SK-N-SH treated with all-trans-retinoic acid at 6 μM for 48 hours (cell line): ENCODE measurements around the gene DCLK1.

Experiments
- ARNTL ChIP-seq: fragments of 450-650 bp; formaldehyde crosslinking; IDR thresholded peaks from 2 replicates; pipeline ENCODE4 v1.5.0; 2020; ENCODE audit warnings: low read depth, mild to moderate bottlenecking, moderate library complexity, borderline replicate concordance
- CSDC2 ChIP-seq: fragments of 250-450 bp; sonication (Bioruptor Pico); IDR thresholded peaks from 2 replicates; pipeline ENCODE4 v1.5.0; 2020; ENCODE audit warnings: mild to moderate bottlenecking, moderate library complexity
- GLIS3 ChIP-seq: fragments of 250-450 bp; sonication (Bioruptor Pico); IDR thresholded peaks from 2 replicates; pipeline ENCODE4 v1.5.0; 2020; ENCODE audit warnings: mild to moderate bottlenecking, moderate library complexity
- ISL1 ChIP-seq: fragments of 250-450 bp; sonication (Bioruptor Pico); IDR thresholded peaks from 2 replicates; pipeline ENCODE4 v2.1.2; 2022; ENCODE audit warnings: mild to moderate bottlenecking, moderate library complexity
- PPARA ChIP-seq: fragments of 250-450 bp; sonication (Bioruptor Pico); IDR thresholded peaks from 2 replicates; pipeline ENCODE4 v1.5.0; 2020; ENCODE audit warnings: mild to moderate bottlenecking, borderline replicate concordance
- RARB ChIP-seq: fragments of 250-450 bp; sonication (Bioruptor Pico); IDR thresholded peaks from 2 replicates; pipeline ENCODE4 v1.8.0; 2021; ENCODE audit warnings: mild to moderate bottlenecking, moderate library complexity
- ZFP3 ChIP-seq: fragments of 250-450 bp; sonication (Bioruptor Pico); IDR thresholded peaks from 2 replicates; pipeline ENCODE4 v1.5.0; 2020; ENCODE audit warnings: mild to moderate bottlenecking, moderate library complexity
- ZFP30 ChIP-seq: fragments of 450-650 bp; formaldehyde crosslinking; IDR thresholded peaks from 2 replicates; pipeline ENCODE4 v1.5.0; 2022; ENCODE audit warnings: mild to moderate bottlenecking, moderate library complexity
- ZNF565 ChIP-seq: fragments of 450-650 bp; formaldehyde crosslinking; conservative IDR thresholded peaks from 2 replicates; pipeline ENCODE4 v1.5.0; 2020; ENCODE audit warnings: low read depth, mild to moderate bottlenecking, moderate library complexity
- ZNF70 ChIP-seq: fragments of 450-650 bp; formaldehyde crosslinking; IDR thresholded peaks from 2 replicates; pipeline ENCODE4 v1.5.0; 2020; ENCODE audit warnings: mild to moderate bottlenecking, moderate library complexity
- TF ChIP-seq, protein P1 (sequence below): fragments of 250-450 bp; sonication (Bioruptor Pico); IDR thresholded peaks from 2 replicates; pipeline ENCODE4 v1.5.1; 2020; ENCODE audit warnings: low read depth, mild to moderate bottlenecking, moderate library complexity
- TF ChIP-seq, protein P2 (sequence below): fragments of 250-450 bp; sonication (Bioruptor Pico); IDR thresholded peaks from 2 replicates; pipeline ENCODE4 v1.8.0; 2020; ENCODE audit warnings: mild to moderate bottlenecking, moderate library complexity, borderline replicate concordance

DNA sequence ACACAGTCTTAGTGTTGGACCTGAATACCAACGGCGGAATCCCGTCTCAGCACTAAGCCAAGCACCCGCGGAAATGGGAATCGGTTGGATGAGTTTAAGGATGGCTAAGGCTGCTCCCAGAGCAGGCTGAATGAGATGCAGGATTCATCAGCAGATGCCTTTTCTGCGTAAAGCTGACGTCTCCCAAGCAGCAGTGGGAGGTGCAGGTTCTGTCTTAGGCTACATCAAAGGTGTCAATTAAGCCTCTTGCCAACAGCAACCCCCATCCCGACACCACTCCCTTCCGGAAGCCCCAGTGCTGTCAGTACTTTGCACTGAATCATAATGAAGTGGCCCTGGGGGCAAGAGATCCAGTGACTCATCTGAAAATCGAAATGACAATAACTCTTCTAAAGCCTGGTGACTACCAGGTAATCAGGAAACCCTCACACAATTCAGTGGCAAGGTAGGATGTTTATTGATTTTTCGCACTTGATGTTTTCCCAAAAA, 275.6 kb downstream of the DCLK1 start:
- TF ChIP-seq, protein P1, sequence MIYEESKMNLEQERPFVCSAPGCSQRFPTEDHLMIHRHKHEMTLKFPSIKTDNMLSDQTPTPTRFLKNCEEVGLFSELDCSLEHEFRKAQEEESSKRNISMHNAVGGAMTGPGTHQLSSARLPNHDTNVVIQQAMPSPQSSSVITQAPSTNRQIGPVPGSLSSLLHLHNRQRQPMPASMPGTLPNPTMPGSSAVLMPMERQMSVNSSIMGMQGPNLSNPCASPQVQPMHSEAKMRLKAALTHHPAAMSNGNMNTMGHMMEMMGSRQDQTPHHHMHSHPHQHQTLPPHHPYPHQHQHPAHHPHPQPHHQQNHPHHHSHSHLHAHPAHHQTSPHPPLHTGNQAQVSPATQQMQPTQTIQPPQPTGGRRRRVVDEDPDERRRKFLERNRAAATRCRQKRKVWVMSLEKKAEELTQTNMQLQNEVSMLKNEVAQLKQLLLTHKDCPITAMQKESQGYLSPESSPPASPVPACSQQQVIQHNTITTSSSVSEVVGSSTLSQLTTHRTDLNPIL (CRISPR knock-in tag) = no peak
- TF ChIP-seq GLIS3 (no peak), RARB (CRISPR knock-in tag) (no peak), ZFP3 (CRISPR knock-in tag) (no peak), ZNF565 (no peak), ARNTL (CRISPR knock-in tag) (no peak), PPARA (CRISPR knock-in tag) (no peak), ZFP30 (no peak), ISL1 (no peak), CSDC2 (CRISPR knock-in tag) (no peak), ZNF70 (CRISPR knock-in tag) (no peak)
- TF ChIP-seq, protein P2, sequence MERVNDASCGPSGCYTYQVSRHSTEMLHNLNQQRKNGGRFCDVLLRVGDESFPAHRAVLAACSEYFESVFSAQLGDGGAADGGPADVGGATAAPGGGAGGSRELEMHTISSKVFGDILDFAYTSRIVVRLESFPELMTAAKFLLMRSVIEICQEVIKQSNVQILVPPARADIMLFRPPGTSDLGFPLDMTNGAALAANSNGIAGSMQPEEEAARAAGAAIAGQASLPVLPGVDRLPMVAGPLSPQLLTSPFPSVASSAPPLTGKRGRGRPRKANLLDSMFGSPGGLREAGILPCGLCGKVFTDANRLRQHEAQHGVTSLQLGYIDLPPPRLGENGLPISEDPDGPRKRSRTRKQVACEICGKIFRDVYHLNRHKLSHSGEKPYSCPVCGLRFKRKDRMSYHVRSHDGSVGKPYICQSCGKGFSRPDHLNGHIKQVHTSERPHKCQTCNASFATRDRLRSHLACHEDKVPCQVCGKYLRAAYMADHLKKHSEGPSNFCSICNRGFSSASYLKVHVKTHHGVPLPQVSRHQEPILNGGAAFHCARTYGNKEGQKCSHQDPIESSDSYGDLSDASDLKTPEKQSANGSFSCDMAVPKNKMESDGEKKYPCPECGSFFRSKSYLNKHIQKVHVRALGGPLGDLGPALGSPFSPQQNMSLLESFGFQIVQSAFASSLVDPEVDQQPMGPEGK (CRISPR knock-in tag) = no peak
